SU-DHL-6 (cell line): Measurements from ENCODE around the gene ZNF555.

ENCODE experiments used
- H2AFZ ChIP-seq: fragments of 200-600 bp; sonication (generic); 2 replicates; pipeline ENCODE4 v1.6.1; 2014; ENCODE audit warnings: low read depth, mild to moderate bottlenecking, moderate library complexity, mixed read lengths, antibody characterized with exemption, low read length; ENCODE audit not compliant: severe bottlenecking
- H3F3A ChIP-seq: fragments of 200-600 bp; shearing (Covaris generic); 2 replicates; pipeline ENCODE4 v1.6.0; 2016; ENCODE audit warnings: antibody characterized with exemption, mild to moderate bottlenecking; ENCODE audit not compliant: insufficient read depth
- H3K27ac ChIP-seq: fragments of 200-600 bp; sonication (generic); 2 replicates; pipeline ENCODE4 v1.5.1; 2016; ENCODE audit warnings: low read depth, mild to moderate bottlenecking, low read length, moderate library complexity, mixed read lengths
- H3K27me3 ChIP-seq: fragments of 200-600 bp; sonication (generic), shearing (Covaris generic); 2 replicates; pipeline ENCODE4 v1.6.0; 2014; ENCODE audit warnings: mild to moderate bottlenecking, low read length
- H3K36me3 ChIP-seq: fragments of 200-600 bp; sonication (generic); 2 replicates; pipeline ENCODE4 v1.6.1; 2014; ENCODE audit warnings: mild to moderate bottlenecking, low read length, mixed read lengths
- H3K4me2 ChIP-seq: fragments of 300-600, 200-600 bp; shearing (Covaris generic), sonication (generic); 2 replicates; pipeline ENCODE4 v1.6.0; 2014; ENCODE audit warnings: low read length, low read depth, mild to moderate bottlenecking; ENCODE audit not compliant: poor library complexity, severe bottlenecking
- H3K4me3 ChIP-seq: fragments of 200-600 bp; sonication (generic); 2 replicates; pipeline ENCODE4 v1.5.1; 2014; ENCODE audit warnings: antibody characterized with exemption, low read length, mild to moderate bottlenecking, mixed read lengths; ENCODE audit not compliant: insufficient read depth, poor library complexity, severe bottlenecking
- H3K79me2 ChIP-seq: fragments of 200-600 bp; sonication (generic); 2 replicates; pipeline ENCODE4 v1.6.1; 2014; ENCODE audit warnings: mild to moderate bottlenecking, low read length, moderate library complexity; ENCODE audit not compliant: insufficient read depth
- H3K9ac ChIP-seq: fragments of 200-600 bp; sonication (generic); 2 replicates; pipeline ENCODE4 v1.7.0; 2014; ENCODE audit warnings: mild to moderate bottlenecking, low read length
- H3K9me2 ChIP-seq: fragments of 200-600 bp; sonication (generic); replicated peaks from 2 replicates; pipeline ENCODE4 v1.6.1; 2014; ENCODE audit warnings: low read length; ENCODE audit not compliant: insufficient read depth
- H3K9me3 ChIP-seq: fragments of 200-600 bp; sonication (generic); 2 replicates; pipeline ENCODE4 v1.6.1; 2014; ENCODE audit warnings: low read length, mixed read lengths; ENCODE audit not compliant: insufficient read depth
- H4K20me1 ChIP-seq: fragments of 200-600 bp; sonication (generic); 2 replicates; pipeline ENCODE4 v1.6.1; 2014; ENCODE audit warnings: low read depth, mild to moderate bottlenecking, antibody characterized with exemption, low read length, moderate library complexity, mixed read lengths
- CTCF ChIP-seq: fragments of 200-600 bp; sonication (generic); IDR thresholded peaks from one replicate; pipeline ENCODE4 v1.5.1; 2017; ENCODE audit warnings: antibody characterized with exemption, mild to moderate bottlenecking, low read length, moderate library complexity; ENCODE audit not compliant: insufficient read depth, poor library complexity, severe bottlenecking
- EZH2phosphoT487 ChIP-seq: fragments of 200-600 bp; sonication (generic), shearing (Covaris generic); conservative IDR thresholded peaks from 2 replicates; pipeline ENCODE4 v1.6.1; 2018; ENCODE audit warnings: mild to moderate bottlenecking, antibody characterized with exemption, low read length, moderate library complexity, mixed read lengths

The ZNF555 gene

GRCh38 chr19:2803486-2804155, 37.7 kb upstream of the ZNF555 start:
- Histone ChIP-seq H3K79me2 (no peaks in the 10 kb centered on the region), H3K27ac (no peak overlapping the region), H4K20me1 (no peaks in the 10 kb centered on the region), H3K36me3 (no peaks in the 10 kb centered on the region), H3K4me3 (no peak overlapping the region), H3F3A (no peaks in the 10 kb centered on the region), H3K4me2 (no peak overlapping the region), H2AFZ (no peak overlapping the region), H3K9me2 (no peaks in the 10 kb centered on the region), H3K27me3 (no peaks in the 10 kb centered on the region), H3K9ac (no peak overlapping the region), H3K9me3 (no peaks in the 10 kb centered on the region)
- TF ChIP-seq CTCF (no peak), EZH2phosphoT487 (no peak)

GRCh38 chr19:2804156-2805004, 36.9 kb upstream of the ZNF555 start:
- no peaks in the 10 kb centered on the region for H3F3A ChIP-seq
- no peak overlapping the region for H3K4me2 ChIP-seq
- TF ChIP-seq CTCF (no peak), EZH2phosphoT487 (no peak)
- H3K79me2 ChIP-seq = no peaks in the 10 kb centered on the region
- no peaks in the 10 kb centered on the region for H3K36me3 ChIP-seq
- H2AFZ ChIP-seq = no peak overlapping the region
- no peak overlapping the region for H3K9ac ChIP-seq
- no peaks in the 10 kb centered on the region for H3K9me2 ChIP-seq
- H3K4me3 ChIP-seq = no peak overlapping the region
- no peaks in the 10 kb centered on the region for H3K9me3 ChIP-seq
- H4K20me1 ChIP-seq = no peaks in the 10 kb centered on the region
- no peaks in the 10 kb centered on the region for H3K27me3 ChIP-seq
- H3K27ac ChIP-seq = no peak overlapping the region

GRCh38 chr19:2805261-2805900, 35.9 kb upstream of the ZNF555 start:
- Histone ChIP-seq H3K9me3 (no peaks in the 10 kb centered on the region), H3K36me3 (no peaks in the 10 kb centered on the region), H3K9ac (no peak overlapping the region), H2AFZ (no peak overlapping the region), H3K4me2 (no peak overlapping the region), H3K27me3 (no peaks in the 10 kb centered on the region), H3K9me2 (no peaks in the 10 kb centered on the region), H3K79me2 (no peaks in the 10 kb centered on the region), H3K27ac (no peak overlapping the region), H3F3A (no peaks in the 10 kb centered on the region), H4K20me1 (no peaks in the 10 kb centered on the region), H3K4me3 (no peak overlapping the region)
- TF ChIP-seq CTCF (no peak), EZH2phosphoT487 (no peak)
